ENCODE data around the gene SPATA6L. TPM values are rescaled to one million over a fixed set of nuclear protein-coding genes. Genes with fewer than 3 reads are reported as not detected.

SPATA6L gene
- total and polyA plus RNA-seq, 2 of the 4 experiments (the other 2 are of a cell fraction), result 0.18 to 0.84 TPM

DNA sequence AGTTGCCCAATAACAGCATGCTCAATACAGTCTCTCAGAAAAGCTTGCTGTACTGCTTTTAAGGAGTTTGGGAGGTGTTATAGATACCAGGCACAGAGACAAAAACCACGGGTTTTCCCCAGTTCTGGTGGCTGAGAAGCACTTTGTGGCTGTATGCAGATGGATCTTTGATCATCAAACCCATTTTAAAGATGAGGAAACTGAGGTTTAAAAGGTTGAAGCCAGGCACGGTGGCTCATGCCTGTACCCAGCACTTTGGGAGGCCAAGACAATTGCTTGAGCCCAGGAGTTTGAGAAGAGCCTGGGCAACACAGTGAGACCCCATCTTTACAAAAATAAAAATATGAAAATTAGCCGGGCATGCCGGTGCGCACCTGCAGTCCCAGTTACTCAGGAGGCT, 50.5 kb downstream of the SPATA6L start:
- H3K23ac ChIP-seq (ENCODE audit: low read depth, low read length), result no peak overlapping the region
- ChIA-PET POLR2A (ENCODE audit: unreplicated experiment) (no interaction called here), CTCF (no interaction called here)
- no peak overlapping the region for H3K18ac ChIP-seq (ENCODE audit: low read depth, low read length)
- H3K4ac ChIP-seq (ENCODE audit: low read depth, low read length), result no peak overlapping the region
- 60% methylated on average over 2 of the region's 5 CpGs; no CpG with 5 or more reads in 1 of the 2 experiments for WGBS, 2 experiments (ENCODE audit: extremely low coverage in 2 of 2, insufficient read length in 1 of 2)
- H4K91ac ChIP-seq (ENCODE audit: insufficient read depth, low read depth, low read length), result no peak overlapping the region
- no peak overlapping the region for H3K9ac ChIP-seq (ENCODE audit: low read depth, low read length)
- H2AFZ ChIP-seq (replicated peaks; ENCODE audit: low read length, poor library complexity), result no peak overlapping the region
- H3K9me3 ChIP-seq (ENCODE audit: control insufficient read depth, insufficient read depth, low read length), result no peaks in the 10 kb centered on the region
- no peaks in the 10 kb centered on the region; the same call in 1 of the 2 replicates for H3K4me1 ChIP-seq (ENCODE audit: control insufficient read depth, insufficient read depth, low read length)
- ATAC-seq (ENCODE audit: low read depth) (no peak), DNase-seq (no peak)
- H4K8ac ChIP-seq (ENCODE audit: low read depth in 2 of 2, low read length in 2 of 2), result no peak overlapping the region
- no peaks in the 10 kb centered on the region for H3K79me1 ChIP-seq (ENCODE audit: low read depth in 1 of 2, low read length in 2 of 2)
- no peak overlapping the region for H4K5ac ChIP-seq (ENCODE audit: low read depth, low read length)
- H3K14ac ChIP-seq (replicated peaks; ENCODE audit: low read depth, low read length), result no peak overlapping the region
- dilution Hi-C loops (cut with HindIII; ENCODE audit: low sequenced_read_pairs, unreplicated experiment) (no loop called here), intact Hi-C loops (cut with micrococcal nuclease) (no loop called here), in situ Hi-C loops (cut with MboI; ENCODE audit: low sequenced_read_pairs) (no loop called here)
- H2BK15ac ChIP-seq (ENCODE audit: low read depth, low read length), result no peak overlapping the region
- H3K9me1 ChIP-seq (ENCODE audit: insufficient read depth, low read length), result no peaks in the 10 kb centered on the region
- no peak for TF ChIP-seq POLR2A (IDR thresholded peaks at IDR 0.05; ENCODE audit: low read depth, low read length)
- no peak for TF ChIP-seq RAD21 (IDR thresholded peaks at IDR 0.05; ENCODE audit: low read length)
- no peak for TF ChIP-seq RFX5 (IDR thresholded peaks at IDR 0.05; ENCODE audit: low read depth, low read length)
- TF ChIP-seq RCOR1 (IDR thresholded peaks at IDR 0.05; ENCODE audit: insufficient replicate concordance, low read length), result no peak
- TF ChIP-seq FOS (IDR thresholded peaks at IDR 0.05; ENCODE audit: low read depth, low read length), result no peak
- no peak for TF ChIP-seq MAZ (IDR thresholded peaks at IDR 0.05; ENCODE audit: borderline replicate concordance, low read depth, low read length)
- TF ChIP-seq MXI1 (IDR thresholded peaks at IDR 0.05; ENCODE audit: borderline replicate concordance, low read depth, low read length), result no peak
- TF ChIP-seq, protein P1, sequence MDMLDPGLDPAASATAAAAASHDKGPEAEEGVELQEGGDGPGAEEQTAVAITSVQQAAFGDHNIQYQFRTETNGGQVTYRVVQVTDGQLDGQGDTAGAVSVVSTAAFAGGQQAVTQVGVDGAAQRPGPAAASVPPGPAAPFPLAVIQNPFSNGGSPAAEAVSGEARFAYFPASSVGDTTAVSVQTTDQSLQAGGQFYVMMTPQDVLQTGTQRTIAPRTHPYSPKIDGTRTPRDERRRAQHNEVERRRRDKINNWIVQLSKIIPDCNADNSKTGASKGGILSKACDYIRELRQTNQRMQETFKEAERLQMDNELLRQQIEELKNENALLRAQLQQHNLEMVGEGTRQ (IDR thresholded peaks at IDR 0.05; ENCODE audit: low read depth, low read length), result no peak
- TF ChIP-seq, protein P2, sequence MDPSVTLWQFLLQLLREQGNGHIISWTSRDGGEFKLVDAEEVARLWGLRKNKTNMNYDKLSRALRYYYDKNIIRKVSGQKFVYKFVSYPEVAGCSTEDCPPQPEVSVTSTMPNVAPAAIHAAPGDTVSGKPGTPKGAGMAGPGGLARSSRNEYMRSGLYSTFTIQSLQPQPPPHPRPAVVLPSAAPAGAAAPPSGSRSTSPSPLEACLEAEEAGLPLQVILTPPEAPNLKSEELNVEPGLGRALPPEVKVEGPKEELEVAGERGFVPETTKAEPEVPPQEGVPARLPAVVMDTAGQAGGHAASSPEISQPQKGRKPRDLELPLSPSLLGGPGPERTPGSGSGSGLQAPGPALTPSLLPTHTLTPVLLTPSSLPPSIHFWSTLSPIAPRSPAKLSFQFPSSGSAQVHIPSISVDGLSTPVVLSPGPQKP (IDR thresholded peaks at IDR 0.05; ENCODE audit: borderline replicate concordance, low read depth, low read length), result no peak
- TF ChIP-seq CTCF (conservative IDR thresholded peaks at IDR 0.05; ENCODE audit: low read depth, low read length), result no peak
- no peak for TF ChIP-seq BHLHE40 (IDR thresholded peaks at IDR 0.05; ENCODE audit: low read depth, low read length)
- TF ChIP-seq NFE2L2 (IDR thresholded peaks at IDR 0.05; ENCODE audit: low read depth, low read length), result no peak
- no peak for TF ChIP-seq MAFK (IDR thresholded peaks at IDR 0.05; ENCODE audit: low read depth, low read length)
- no peak for TF ChIP-seq SMC3 (IDR thresholded peaks at IDR 0.05; ENCODE audit: low read depth, low read length)
- TF ChIP-seq CEBPB (IDR thresholded peaks at IDR 0.05; ENCODE audit: low read depth, low read length), result no peak
- no peak for TF ChIP-seq CHD1 (IDR thresholded peaks at IDR 0.05; ENCODE audit: low read depth, low read length)
- H2BK5ac ChIP-seq (ENCODE audit: low read depth, low read length, poor library complexity, severe bottlenecking), result no peak overlapping the region
- no peak overlapping the region for H2BK120ac ChIP-seq (ENCODE audit: low read depth, low read length)
- no peaks in the 10 kb centered on the region for H3K27me3 ChIP-seq (ENCODE audit: control insufficient read depth, insufficient read depth, low read length)
- no peak overlapping the region for H3K27ac ChIP-seq (ENCODE audit: insufficient read depth, low read length)
- H2AK5ac ChIP-seq (ENCODE audit: low read depth, low read length), result no peak overlapping the region
- H2AK9ac ChIP-seq (replicated peaks; ENCODE audit: low read depth, low read length, poor library complexity), result no peak overlapping the region
- H3K4me2 ChIP-seq (ENCODE audit: low read depth, low read length), result no peak overlapping the region
- H3K56ac ChIP-seq (ENCODE audit: extremely low read depth, insufficient read depth, low read length), result no peak overlapping the region
- no peaks in the 10 kb centered on the region for H4K20me1 ChIP-seq (ENCODE audit: insufficient read depth, low read length)
- H2BK20ac ChIP-seq (ENCODE audit: low read depth, low read length), result no peak overlapping the region
- no peak overlapping the region for H3K4me3 ChIP-seq (ENCODE audit: insufficient read depth, low read depth, low read length)
- no peaks in the 10 kb centered on the region for H3K36me3 ChIP-seq (ENCODE audit: control insufficient read depth, insufficient read depth, low read length)
- no TSS peak for BruUV-seq (replicated peaks)
